SH-SY5Y (cell line): ENCODE measurements around the gene USP21.

ENCODE experiments used
- GATA2 ChIP-seq: IDR thresholded peaks from 2 replicates; pipeline ENCODE4 v1.6.1; 2011; ENCODE audit warnings: mild to moderate bottlenecking, low read depth, low read length
- GATA3 ChIP-seq: IDR thresholded peaks from 2 replicates; pipeline ENCODE4 v1.6.1; 2011; ENCODE audit warnings: low read depth, mild to moderate bottlenecking, low read length, moderate library complexity

USP21 gene

GRCh38 chr1:161188381-161188780 lies 29.1 kb downstream of the USP21 start:
- TF ChIP-seq GATA2 (no peak), GATA3 (no peak)

GRCh38 chr1:161189036-161189435 lies 29.7 kb downstream of the USP21 start:
- TF ChIP-seq GATA3: no peak
- TF ChIP-seq GATA2: no peak

GRCh38 chr1:161190962-161191521 lies 31.7 kb downstream of the USP21 start:
- no peak for TF ChIP-seq GATA3
- no peak for TF ChIP-seq GATA2

- TF ChIP-seq GATA3: no peak
- TF ChIP-seq GATA2: no peak
Measured at GRCh38 chr1:161191971-161192370, 32.7 kb downstream of the USP21 start.

- no peak for TF ChIP-seq GATA3
Measured at GRCh38 chr1:161192476-161193465, 33.5 kb downstream of the USP21 start.

GRCh38 chr1:161193561-161194235 lies 34.4 kb downstream of the USP21 start:
- TF ChIP-seq GATA3: no peak

GRCh38 chr1:161195171-161195570 lies 35.9 kb downstream of the USP21 start:
- TF ChIP-seq GATA2 (no peak), GATA3 (no peak)

- no peak for TF ChIP-seq GATA2
- TF ChIP-seq GATA3: no peak
Measured at GRCh38 chr1:161196111-161196510, 36.8 kb downstream of the USP21 start.

GRCh38 chr1:161196521-161197451 lies 37.5 kb downstream of the USP21 start:
- TF ChIP-seq GATA3: no peak
- no peak for TF ChIP-seq GATA2

GRCh38 chr1:161197560-161198193 lies 38.4 kb downstream of the USP21 start:
- TF ChIP-seq GATA3: no peak
- no peak for TF ChIP-seq GATA2

GRCh38 chr1:161198194-161198896 lies 39.0 kb downstream of the USP21 start:
- no peak for TF ChIP-seq GATA2
- no peak for TF ChIP-seq GATA3

GRCh38 chr1:161198897-161199431 lies 39.7 kb downstream of the USP21 start, which contains the start of gene ADAMTS4:
TSS of gene ADAMTS4 (minus strand) at chr1:161199054. CDS start at chr1:161198627, 427 bp downstream.
- no peak for TF ChIP-seq GATA3
- no peak for TF ChIP-seq GATA2
